ENCODE data around the gene TTC9. TPM values are rescaled to one million over a fixed set of nuclear protein-coding genes. Genes with fewer than 3 reads are reported as not detected.

TTC9 gene
- total RNA-seq, 4 donors from 2014 or later: 3.6 to 8.7 (median 4.7) TPM

GRCh38 chr14:70671652-70672644, 30.2 kb downstream of the TTC9 start:
- 51% methylated on average over 12 of the region's 12 CpGs for WGBS
- Histone ChIP-seq H3K36me3 (no peaks in the 10 kb centered on the region), H3K27ac (no peak overlapping the region), H3K9me3 (no peaks in the 10 kb centered on the region), H3K4me3 (no peak overlapping the region), H3K4me1 (peaks cover 6% of the 10 kb centered on the region), H3K27me3 (no peaks in the 10 kb centered on the region)
- TF ChIP-seq POLR2AphosphoS5 (IDR thresholded peaks at IDR 0.05) (no peak), CTCF (IDR thresholded peaks at IDR 0.05) (no peak), POLR2A (IDR thresholded peaks at IDR 0.05) (no peak), EP300 (IDR thresholded peaks at IDR 0.05) (no peak)
- no peak for DNase-seq (ENCODE audit: low spot score in 2 of 2)

GRCh38 chr14:70677341-70677740, 35.6 kb downstream of the TTC9 start:
- Histone ChIP-seq H3K4me3 (no peak overlapping the region), H3K27ac (no peak overlapping the region), H3K36me3 (no peaks in the 10 kb centered on the region), H3K4me1 (no peaks in the 10 kb centered on the region), H3K9me3 (no peaks in the 10 kb centered on the region), H3K27me3 (no peaks in the 10 kb centered on the region)
- no peak for DNase-seq (ENCODE audit: low spot score in 2 of 2)
- no peak for TF ChIP-seq POLR2A (IDR thresholded peaks at IDR 0.05)
- no peak for TF ChIP-seq CTCF (IDR thresholded peaks at IDR 0.05)
- no peak for TF ChIP-seq EP300 (IDR thresholded peaks at IDR 0.05)
- no peak for TF ChIP-seq POLR2AphosphoS5 (IDR thresholded peaks at IDR 0.05)
- WGBS: 92% methylated on average over 6 of the region's 6 CpGs

GRCh38 chr14:70680748-70681147, 39.0 kb downstream of the TTC9 start:
- H3K27ac ChIP-seq: no peak overlapping the region
- no peaks in the 10 kb centered on the region for H3K36me3 ChIP-seq
- H3K4me3 ChIP-seq: no peak overlapping the region
- no peaks in the 10 kb centered on the region for H3K4me1 ChIP-seq
- WGBS: 97% methylated on average over 2 of the region's 2 CpGs
- no peaks in the 10 kb centered on the region for H3K27me3 ChIP-seq
- no peaks in the 10 kb centered on the region for H3K9me3 ChIP-seq
- DNase-seq (ENCODE audit: low spot score in 2 of 2): no peak
- no peak for TF ChIP-seq POLR2AphosphoS5 (IDR thresholded peaks at IDR 0.05)
- TF ChIP-seq CTCF (IDR thresholded peaks at IDR 0.05): no peak
- TF ChIP-seq POLR2A (IDR thresholded peaks at IDR 0.05): no peak
- no peak for TF ChIP-seq EP300 (IDR thresholded peaks at IDR 0.05)

GRCh38 chr14:70683983-70684382, 42.3 kb downstream of the TTC9 start:
- Histone ChIP-seq H3K36me3 (no peaks in the 10 kb centered on the region), H3K4me1 (no peaks in the 10 kb centered on the region), H3K4me3 (no peak overlapping the region), H3K27me3 (no peaks in the 10 kb centered on the region), H3K27ac (no peak overlapping the region), H3K9me3 (no peaks in the 10 kb centered on the region)
- TF ChIP-seq EP300 (IDR thresholded peaks at IDR 0.05) (no peak), POLR2A (IDR thresholded peaks at IDR 0.05) (no peak), POLR2AphosphoS5 (IDR thresholded peaks at IDR 0.05) (no peak), CTCF (IDR thresholded peaks at IDR 0.05) (no peak)
- 65% methylated on average over 6 of the region's 6 CpGs for WGBS
- no peak for DNase-seq (ENCODE audit: low spot score in 2 of 2)

GRCh38 chr14:70685474-70686197, 43.9 kb downstream of the TTC9 start:
- 71% methylated on average over 7 of the region's 7 CpGs for WGBS
- no peak overlapping the region for H3K27ac ChIP-seq

More at GRCh38 chr14:70685474-70686197, 43.9 kb downstream of the TTC9 start:
- Histone ChIP-seq H3K36me3 (no peaks in the 10 kb centered on the region), H3K9me3 (no peaks in the 10 kb centered on the region), H3K4me1 (no peaks in the 10 kb centered on the region), H3K27me3 (no peaks in the 10 kb centered on the region), H3K4me3 (no peak overlapping the region)
- DNase-seq (ENCODE audit: low spot score in 2 of 2): no peak
- TF ChIP-seq POLR2A (IDR thresholded peaks at IDR 0.05): no peak
- TF ChIP-seq EP300 (IDR thresholded peaks at IDR 0.05): no peak
- TF ChIP-seq POLR2AphosphoS5 (IDR thresholded peaks at IDR 0.05): no peak
- TF ChIP-seq CTCF (IDR thresholded peaks at IDR 0.05): no peak
